ENCODE measurements around the gene INPP5K.
"Not testable (repeated sequence)": the region's sequence is repeated elsewhere in the genome, so short reads cannot be mapped to it uniquely, and the experiment has no call there.

INPP5K gene

GRCh38 chr17:1548032-1548431 lies 31.6 kb upstream of the INPP5K start:
- no peak for DNase-seq (ENCODE audit: low read depth in 4 of 4, low spot score in 1 of 4)

- DNase-seq (ENCODE audit: low read depth in 4 of 4, low spot score in 1 of 4) = no peak
Measured at GRCh38 chr17:1546292-1546922, 30.0 kb upstream of the INPP5K start.

- no peak for DNase-seq (ENCODE audit: low read depth in 4 of 4, low spot score in 1 of 4)
Measured at GRCh38 chr17:1545618-1546017, 29.2 kb upstream of the INPP5K start.

GRCh38 chr17:1542316-1542715 lies 25.9 kb upstream of the INPP5K start:
- DNase-seq (ENCODE audit: low read depth in 4 of 4, low spot score in 1 of 4) = no peak

- DNase-seq (ENCODE audit: low read depth in 4 of 4, low spot score in 1 of 4) = no peak
Measured at GRCh38 chr17:1541367-1541904, 25.0 kb upstream of the INPP5K start.

- DNase-seq (ENCODE audit: low read depth in 4 of 4, low spot score in 1 of 4) = no peak
Measured at GRCh38 chr17:1539811-1540210, 23.4 kb upstream of the INPP5K start.

- no peak for DNase-seq (ENCODE audit: low read depth in 4 of 4, low spot score in 1 of 4)
Measured at GRCh38 chr17:1535737-1536136, 19.3 kb upstream of the INPP5K start.

GRCh38 chr17:1533661-1534325 lies 17.4 kb upstream of the INPP5K start:
- no peak for DNase-seq (ENCODE audit: low read depth in 4 of 4, low spot score in 1 of 4)

GRCh38 chr17:1532836-1533602 lies 16.6 kb upstream of the INPP5K start:
- DNase-seq (ENCODE audit: low read depth in 4 of 4, low spot score in 1 of 4) = peak in 2 of 4 experiments; percentile 7 to 23

GRCh38 chr17:1529863-1530262 lies 13.5 kb upstream of the INPP5K start:
- no peak for DNase-seq (ENCODE audit: low read depth in 4 of 4, low spot score in 1 of 4)

GRCh38 chr17:1526876-1527275 lies 10.5 kb upstream of the INPP5K start:
- not testable (repeated sequence) for DNase-seq (ENCODE audit: low read depth in 4 of 4, low spot score in 1 of 4)

GRCh38 chr17:1522626-1523025 lies 6.2 kb upstream of the INPP5K start:
- no peak for DNase-seq (ENCODE audit: low read depth in 4 of 4, low spot score in 1 of 4)

GRCh38 chr17:1521086-1521640 lies 4.8 kb upstream of the INPP5K start:
- no peak for DNase-seq (ENCODE audit: low read depth in 4 of 4, low spot score in 1 of 4)

- no peak for DNase-seq (ENCODE audit: low read depth in 4 of 4, low spot score in 1 of 4)
Measured at GRCh38 chr17:1519678-1520077, 3.3 kb upstream of the INPP5K start.

- no peak for DNase-seq (ENCODE audit: low read depth in 4 of 4, low spot score in 1 of 4)
Measured at GRCh38 chr17:1518410-1518809, 2.0 kb upstream of the INPP5K start.

- peak in 1 of 4 experiments; percentile 16 for DNase-seq (ENCODE audit: low read depth in 4 of 4, low spot score in 1 of 4)
Measured at GRCh38 chr17:1515640-1516387, 598 bp downstream of the INPP5K start.

- DNase-seq (ENCODE audit: low read depth in 4 of 4, low spot score in 1 of 4) = no peak
Measured at GRCh38 chr17:1512351-1512750, 4.1 kb downstream of the INPP5K start.

- no peak for DNase-seq (ENCODE audit: low read depth in 4 of 4, low spot score in 1 of 4)
Measured at GRCh38 chr17:1511756-1512321, 4.6 kb downstream of the INPP5K start.

GRCh38 chr17:1511290-1511689 lies 5.1 kb downstream of the INPP5K start:
- DNase-seq (ENCODE audit: low read depth in 4 of 4, low spot score in 1 of 4) = no peak

GRCh38 chr17:1509290-1509881 lies 7.0 kb downstream of the INPP5K start:
- DNase-seq (ENCODE audit: low read depth in 4 of 4, low spot score in 1 of 4) = no peak

Data from stimulated activated CD4-positive, alpha-beta T cell treated with anti-CD3 and anti-CD28 coated beads, Interleukin-1b, Interleukin-23, amount 100 ng/mL, for 24 hours (primary cell).